ENCODE measurements around the gene CDC42BPB. TPM values are rescaled to one million over a fixed set of nuclear protein-coding genes. Genes with fewer than 3 reads are reported as not detected.
A peak's percentile ranks its signal among the peaks of the same experiment; 100 is the strongest.

Gene CDC42BPB
- total RNA-seq, 1 donor from 2014 or later: 50.1 TPM

DNA sequence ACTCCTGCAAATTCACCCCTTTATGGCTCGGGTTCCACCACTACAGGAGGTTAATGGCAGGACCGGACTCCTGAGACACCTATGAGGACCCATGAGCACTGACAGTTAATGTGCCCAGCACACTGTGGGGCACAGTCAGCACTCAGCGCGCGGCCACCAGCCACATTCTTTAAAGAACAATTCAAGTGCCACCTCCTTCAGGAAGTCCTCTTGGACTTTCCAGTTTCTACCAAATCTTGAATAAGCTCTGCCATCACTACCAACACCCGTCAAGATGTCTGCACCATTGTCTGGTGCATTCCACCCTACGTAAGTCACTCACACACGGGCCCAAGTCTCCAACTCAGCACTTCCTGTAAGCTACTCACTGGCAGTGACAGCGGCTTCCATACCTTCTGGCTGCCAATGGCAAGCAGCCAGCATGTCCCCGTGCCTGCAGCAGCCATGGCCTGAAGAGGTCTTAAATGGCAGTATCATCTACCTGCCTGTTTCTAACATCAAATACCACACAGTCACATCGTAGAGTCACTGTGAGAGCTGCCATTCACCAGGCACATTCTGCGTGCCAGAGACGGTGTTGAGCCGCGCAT is 48.5 kb downstream of the CDC42BPB start:
- Histone ChIP-seq H3K36me3 (ENCODE audit: control insufficient read depth in 3 of 3, insufficient read depth in 3 of 3, low read length in 3 of 3) (peaks cover 13 to 27% (median 14%) of the 10 kb centered on the region in 3 donors), H3K9ac (ENCODE audit: low read depth in 1 of 3, low read length in 3 of 3) (peak overlapping the region in 1 of 3 donors; percentile 25), H3K4me3 (ENCODE audit: low read length in 3 of 3) (no peak overlapping the region), H3K9me3 (ENCODE audit: control insufficient read depth in 3 of 3, low read length in 3 of 3) (no peaks in the 10 kb centered on the region), H3K27ac (ENCODE audit: low read depth, low read length) (no peak overlapping the region), H3K27me3 (ENCODE audit: control insufficient read depth in 3 of 3, insufficient read depth in 3 of 3, low read length in 3 of 3) (no peaks in the 10 kb centered on the region), H3K4me1 (ENCODE audit: control insufficient read depth in 3 of 3, insufficient read depth in 3 of 3, low read length in 3 of 3) (peaks cover 7 to 27% (median 21%) of the 10 kb centered on the region in 3 donors)

GRCh38 chr14:103008126-103008525 is 49.2 kb downstream of the CDC42BPB start:
- Histone ChIP-seq H3K36me3 (ENCODE audit: control insufficient read depth in 3 of 3, insufficient read depth in 3 of 3, low read length in 3 of 3) (peaks cover 20 to 33% (median 21%) of the 10 kb centered on the region in 3 donors), H3K9me3 (ENCODE audit: control insufficient read depth in 3 of 3, low read length in 3 of 3) (no peaks in the 10 kb centered on the region), H3K27ac (ENCODE audit: low read depth, low read length) (no peak overlapping the region), H3K4me1 (ENCODE audit: control insufficient read depth in 3 of 3, insufficient read depth in 3 of 3, low read length in 3 of 3) (peaks cover 7 to 27% (median 21%) of the 10 kb centered on the region in 3 donors), H3K4me3 (ENCODE audit: low read length in 3 of 3) (no peak overlapping the region), H3K9ac (ENCODE audit: low read depth in 1 of 3, low read length in 3 of 3) (no peak overlapping the region), H3K27me3 (ENCODE audit: control insufficient read depth in 3 of 3, insufficient read depth in 3 of 3, low read length in 3 of 3) (no peaks in the 10 kb centered on the region)

- no peak overlapping the region for H3K27ac ChIP-seq (ENCODE audit: low read depth, low read length)
- peaks cover 25 to 35% (median 27%) of the 10 kb centered on the region in 3 donors for H3K36me3 ChIP-seq (ENCODE audit: control insufficient read depth in 3 of 3, insufficient read depth in 3 of 3, low read length in 3 of 3)
- no peak overlapping the region for H3K9ac ChIP-seq (ENCODE audit: low read depth in 1 of 3, low read length in 3 of 3)
These were observed 49.8 kb downstream of the CDC42BPB start for GRCh38 chr14:103007555-103007954.

DNA sequence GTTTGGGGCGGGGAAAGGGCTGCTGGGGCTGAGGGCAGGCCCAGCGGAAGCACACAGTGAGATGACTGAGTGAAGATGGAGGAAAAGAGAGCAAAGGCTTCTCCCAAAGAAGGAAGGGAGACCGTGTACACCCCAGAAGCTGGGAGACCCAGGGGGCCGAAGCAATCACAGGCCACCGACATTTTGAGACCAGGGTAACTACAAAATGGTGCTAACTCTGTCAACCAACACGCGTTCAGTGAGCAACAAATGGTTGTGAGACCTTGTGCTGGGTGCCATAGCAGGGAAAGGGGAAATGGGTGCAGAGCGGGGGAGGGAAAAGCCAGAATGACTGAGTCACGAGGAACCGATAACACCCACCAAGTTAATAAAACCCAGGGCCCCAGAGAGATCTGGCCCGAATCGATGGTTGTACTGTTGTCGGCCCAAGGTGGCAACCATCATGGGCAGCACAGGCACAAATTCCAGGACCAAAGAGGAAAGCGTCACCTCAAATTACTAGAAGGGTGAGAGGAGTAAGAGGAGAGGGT is 50.3 kb downstream of the CDC42BPB start:
- Histone ChIP-seq H3K9ac (ENCODE audit: low read depth in 1 of 3, low read length in 3 of 3) (no peak overlapping the region), H3K9me3 (ENCODE audit: control insufficient read depth in 3 of 3, low read length in 3 of 3) (no peaks in the 10 kb centered on the region), H3K27ac (ENCODE audit: low read depth, low read length) (no peak overlapping the region), H3K27me3 (ENCODE audit: control insufficient read depth in 3 of 3, insufficient read depth in 3 of 3, low read length in 3 of 3) (no peaks in the 10 kb centered on the region), H3K36me3 (ENCODE audit: control insufficient read depth in 3 of 3, insufficient read depth in 3 of 3, low read length in 3 of 3) (peaks cover 27 to 36% (median 28%) of the 10 kb centered on the region in 3 donors), H3K4me1 (ENCODE audit: control insufficient read depth in 3 of 3, insufficient read depth in 3 of 3, low read length in 3 of 3) (peaks cover 7 to 27% (median 21%) of the 10 kb centered on the region in 3 donors), H3K4me3 (ENCODE audit: low read length in 3 of 3) (no peak overlapping the region)

More at GRCh38 chr14:103007555-103007954, 49.8 kb downstream of the CDC42BPB start:
- Histone ChIP-seq H3K27me3 (ENCODE audit: control insufficient read depth in 3 of 3, insufficient read depth in 3 of 3, low read length in 3 of 3) (no peaks in the 10 kb centered on the region), H3K4me3 (ENCODE audit: low read length in 3 of 3) (no peak overlapping the region), H3K4me1 (ENCODE audit: control insufficient read depth in 3 of 3, insufficient read depth in 3 of 3, low read length in 3 of 3) (peaks cover 7 to 27% (median 21%) of the 10 kb centered on the region in 3 donors), H3K9me3 (ENCODE audit: control insufficient read depth in 3 of 3, low read length in 3 of 3) (no peaks in the 10 kb centered on the region)

GRCh38 chr14:103006106-103006505 is 51.2 kb downstream of the CDC42BPB start:
- no peak overlapping the region for H3K27ac ChIP-seq (ENCODE audit: low read depth, low read length)
- H3K36me3 ChIP-seq (ENCODE audit: control insufficient read depth in 3 of 3, insufficient read depth in 3 of 3, low read length in 3 of 3): peaks cover 32 to 43% (median 33%) of the 10 kb centered on the region in 3 donors
- H3K9ac ChIP-seq (ENCODE audit: low read depth in 1 of 3, low read length in 3 of 3): no peak overlapping the region
- H3K4me3 ChIP-seq (ENCODE audit: low read length in 3 of 3): no peak overlapping the region
- H3K4me1 ChIP-seq (ENCODE audit: control insufficient read depth in 3 of 3, insufficient read depth in 3 of 3, low read length in 3 of 3): peaks cover 7 to 27% (median 20%) of the 10 kb centered on the region in 3 donors
- H3K27me3 ChIP-seq (ENCODE audit: control insufficient read depth in 3 of 3, insufficient read depth in 3 of 3, low read length in 3 of 3): no peaks in the 10 kb centered on the region
- no peaks in the 10 kb centered on the region for H3K9me3 ChIP-seq (ENCODE audit: control insufficient read depth in 3 of 3, low read length in 3 of 3)

GRCh38 chr14:103003850-103004249 is 53.5 kb downstream of the CDC42BPB start:
- H3K36me3 ChIP-seq (ENCODE audit: control insufficient read depth in 3 of 3, insufficient read depth in 3 of 3, low read length in 3 of 3): peaks cover 34 to 49% (median 42%) of the 10 kb centered on the region in 3 donors
- no peak overlapping the region for H3K9ac ChIP-seq (ENCODE audit: low read depth in 1 of 3, low read length in 3 of 3)
- peaks cover 3 to 15% (median 12%) of the 10 kb centered on the region in 3 donors for H3K4me1 ChIP-seq (ENCODE audit: control insufficient read depth in 3 of 3, insufficient read depth in 3 of 3, low read length in 3 of 3)
- H3K27me3 ChIP-seq (ENCODE audit: control insufficient read depth in 3 of 3, insufficient read depth in 3 of 3, low read length in 3 of 3): no peaks in the 10 kb centered on the region
- no peak overlapping the region for H3K4me3 ChIP-seq (ENCODE audit: low read length in 3 of 3)
- H3K27ac ChIP-seq (ENCODE audit: low read depth, low read length): no peak overlapping the region
- no peaks in the 10 kb centered on the region for H3K9me3 ChIP-seq (ENCODE audit: control insufficient read depth in 3 of 3, low read length in 3 of 3)

DNA sequence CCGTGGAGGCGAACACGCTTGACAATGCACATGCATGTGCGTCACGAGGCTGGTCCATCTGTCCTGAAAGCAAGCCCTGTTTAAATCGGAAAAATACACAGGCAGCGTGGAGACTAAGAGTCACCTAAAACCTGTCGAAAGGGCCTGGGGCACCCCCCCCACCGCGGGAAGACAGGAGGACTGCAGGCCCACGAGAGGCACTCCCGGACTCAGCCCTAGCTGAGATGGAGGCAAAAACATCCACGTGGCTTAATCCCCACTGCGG is 54.1 kb downstream of the CDC42BPB start:
- H3K27ac ChIP-seq (ENCODE audit: low read depth, low read length): no peak overlapping the region
- no peak overlapping the region for H3K4me3 ChIP-seq (ENCODE audit: low read length in 3 of 3)
- H3K36me3 ChIP-seq (ENCODE audit: control insufficient read depth in 3 of 3, insufficient read depth in 3 of 3, low read length in 3 of 3): peaks cover 38 to 51% (median 39%) of the 10 kb centered on the region in 3 donors
- H3K4me1 ChIP-seq (ENCODE audit: control insufficient read depth in 3 of 3, insufficient read depth in 3 of 3, low read length in 3 of 3): peaks cover 3 to 9% (median 6%) of the 10 kb centered on the region in 3 donors
- H3K9ac ChIP-seq (ENCODE audit: low read depth in 1 of 3, low read length in 3 of 3): no peak overlapping the region
- no peaks in the 10 kb centered on the region for H3K27me3 ChIP-seq (ENCODE audit: control insufficient read depth in 3 of 3, insufficient read depth in 3 of 3, low read length in 3 of 3)
- H3K9me3 ChIP-seq (ENCODE audit: control insufficient read depth in 3 of 3, low read length in 3 of 3): no peaks in the 10 kb centered on the region

- H3K27me3 ChIP-seq (ENCODE audit: control insufficient read depth in 3 of 3, insufficient read depth in 3 of 3, low read length in 3 of 3): no peaks in the 10 kb centered on the region
- H3K27ac ChIP-seq (ENCODE audit: low read depth, low read length): no peak overlapping the region
- H3K36me3 ChIP-seq (ENCODE audit: control insufficient read depth in 3 of 3, insufficient read depth in 3 of 3, low read length in 3 of 3): peaks cover 34 to 47% (median 38%) of the 10 kb centered on the region in 3 donors
- no peak overlapping the region for H3K4me3 ChIP-seq (ENCODE audit: low read length in 3 of 3)
- H3K4me1 ChIP-seq (ENCODE audit: control insufficient read depth in 3 of 3, insufficient read depth in 3 of 3, low read length in 3 of 3): peaks cover 3 to 6% (median 4%) of the 10 kb centered on the region in 3 donors
- H3K9ac ChIP-seq (ENCODE audit: low read depth in 1 of 3, low read length in 3 of 3): no peak overlapping the region
- H3K9me3 ChIP-seq (ENCODE audit: control insufficient read depth in 3 of 3, low read length in 3 of 3): no peaks in the 10 kb centered on the region
These were observed 54.6 kb downstream of the CDC42BPB start for GRCh38 chr14:103002578-103003350.

DNA sequence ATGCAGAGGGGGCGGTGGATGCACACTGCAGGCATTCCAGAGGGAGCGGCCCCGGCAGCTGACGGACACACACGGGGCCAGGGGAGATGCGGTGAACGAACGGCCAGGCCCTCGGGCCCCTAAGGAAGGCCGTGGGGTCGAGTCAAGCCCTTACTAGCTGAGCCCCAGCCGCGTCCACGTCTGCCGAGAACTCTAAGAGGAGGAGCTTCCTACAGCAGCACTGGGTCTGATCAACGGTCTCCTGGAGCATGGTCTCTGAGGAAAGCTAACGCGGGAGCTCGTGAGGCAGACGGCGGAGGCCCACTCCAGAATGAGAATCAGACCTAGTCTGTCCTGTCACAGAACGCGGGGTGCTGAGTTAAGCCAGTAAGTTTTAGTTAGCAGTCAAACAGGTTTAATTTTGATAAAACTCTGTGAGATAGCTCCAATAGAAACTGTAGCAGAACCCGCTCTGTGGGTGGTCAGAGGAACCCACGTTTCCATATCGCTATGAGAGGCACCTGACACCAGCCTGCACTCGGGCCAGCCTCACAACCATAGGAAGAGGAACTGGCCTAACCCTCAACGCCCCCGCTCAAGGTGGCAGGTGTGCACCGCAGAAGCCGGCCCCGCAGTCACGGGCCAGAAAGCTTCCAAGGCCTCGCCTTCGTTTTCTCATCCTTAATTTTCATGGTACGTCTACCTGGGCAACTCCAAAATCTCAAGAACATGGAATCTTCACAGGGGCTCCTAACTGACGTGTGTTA is 55.5 kb downstream of the CDC42BPB start:
- Histone ChIP-seq H3K4me1 (ENCODE audit: control insufficient read depth in 3 of 3, insufficient read depth in 3 of 3, low read length in 3 of 3) (no peaks in the 10 kb centered on the region), H3K27me3 (ENCODE audit: control insufficient read depth in 3 of 3, insufficient read depth in 3 of 3, low read length in 3 of 3) (no peaks in the 10 kb centered on the region), H3K9me3 (ENCODE audit: control insufficient read depth in 3 of 3, low read length in 3 of 3) (no peaks in the 10 kb centered on the region), H3K4me3 (ENCODE audit: low read length in 3 of 3) (no peak overlapping the region), H3K27ac (ENCODE audit: low read depth, low read length) (no peak overlapping the region), H3K36me3 (ENCODE audit: control insufficient read depth in 3 of 3, insufficient read depth in 3 of 3, low read length in 3 of 3) (peaks cover 39 to 47% (median 41%) of the 10 kb centered on the region in 3 donors), H3K9ac (ENCODE audit: low read depth in 1 of 3, low read length in 3 of 3) (no peak overlapping the region)
